Activated T-helper 1 cell treated with anti-CD3 and anti-CD28 coated beads, Interleukin-12 subunit alpha, Interleukin-12 subunit beta, Interleukin-2, Interleukin-4 antibody, amounts not matched to agents 30 ng/mL and 10 ng/mL and 1 ng/mL, durations not matched to agents 14 hours and 24 hours and 36 hours (primary cell): Measurements from ENCODE around the gene JAK1. TPM values are rescaled to one million over a fixed set of nuclear protein-coding genes. Genes with fewer than 3 reads are reported as not detected.
"Not testable (repeated sequence)": the region's sequence is repeated elsewhere in the genome, so short reads cannot be mapped to it uniquely, and the experiment has no call there.

Source experiments
- DNase-seq: peaks from one replicate; pipeline ENCODE4 v3.0.0; 2021; ENCODE audit warnings: low spot score
- H3K27ac Mint-ChIP-seq: one replicate; pipeline ENCODE4 v1.8.0; 2021; ENCODE audit warnings: mild to moderate bottlenecking, mixed read lengths
- H3K27me3 Mint-ChIP-seq: one replicate; pipeline ENCODE4 v1.8.0; 2022; ENCODE audit warnings: mild to moderate bottlenecking, moderate library complexity, mixed read lengths; ENCODE audit not compliant: insufficient read depth
- H3K36me3 Mint-ChIP-seq: one replicate; pipeline ENCODE4 v1.8.0; 2021; ENCODE audit warnings: low read depth, mixed read lengths
- H3K4me1 Mint-ChIP-seq: one replicate; pipeline ENCODE4 v1.8.0; 2021; ENCODE audit warnings: low read depth, mixed read lengths
- H3K4me3 Mint-ChIP-seq: one replicate; pipeline ENCODE4 v1.8.0; 2021; ENCODE audit warnings: mild to moderate bottlenecking, moderate library complexity, mixed read lengths
- H3K9me3 Mint-ChIP-seq: one replicate; pipeline ENCODE4 v1.8.0; 2021; ENCODE audit warnings: mixed read lengths
- intact Hi-C: fragments of 100-400 bp; cut with micrococcal nuclease; formaldehyde crosslinking; loops from one replicate; pipeline ENCODE4 v1.15.1; 2024
- total RNA-seq: library from RNA; stranded (reverse); gene quantifications from 2 replicates; pipeline ENCODE4 v1.2.3, GENCODE V29; 2022

Gene JAK1
- total RNA-seq: 102 TPM in 2 replicates

DNA sequence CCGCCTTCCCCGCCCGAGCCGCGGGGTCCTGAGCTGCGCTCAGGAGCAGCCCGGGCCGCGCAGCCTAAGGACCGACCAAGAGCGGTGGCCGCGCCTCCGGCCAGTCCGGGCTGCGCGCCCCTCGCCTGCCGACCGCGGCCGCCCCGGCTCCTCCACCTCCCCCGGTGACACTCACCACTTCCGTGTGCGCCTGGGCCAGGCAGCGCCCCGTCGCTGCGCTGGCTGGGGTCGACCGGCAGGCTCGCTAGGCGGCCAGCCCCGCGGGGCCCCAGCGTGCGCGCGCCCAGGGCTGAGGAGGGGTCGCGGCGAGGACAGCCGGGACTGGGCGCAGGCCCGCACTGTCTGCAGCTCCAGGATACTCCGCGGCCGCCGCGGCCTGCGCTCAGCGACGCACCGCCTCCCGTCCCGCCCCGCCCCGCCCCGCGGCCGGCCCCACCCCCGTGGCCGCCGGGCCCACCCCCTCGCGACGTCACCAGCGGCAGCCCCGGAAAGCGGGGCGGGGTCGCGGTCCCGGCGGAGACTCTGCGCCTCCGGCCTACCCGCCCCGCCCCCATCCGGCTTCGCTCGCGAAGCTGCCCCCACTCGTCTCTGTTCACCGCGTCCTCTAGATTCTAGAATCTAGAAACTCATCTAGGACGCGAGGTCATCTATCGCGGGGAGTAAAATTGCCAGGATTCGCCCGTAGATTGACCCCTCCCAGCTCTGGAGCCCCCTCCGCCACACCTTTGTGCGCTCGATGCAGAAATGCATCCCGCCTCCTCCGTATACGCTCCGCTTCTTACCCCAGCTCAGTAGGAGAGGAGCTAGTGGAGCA lies at the start of gene JAK1:
TSS of gene JAK1 (minus strand) at position 392 of the 814 bp plus-strand sequence. CDS start 80,285 bp downstream, outside the sequence.
- H3K9me3 Mint-ChIP-seq: no peaks in the 10 kb centered on the region
- peak within 1 kb of the TSS; percentile 88 for H3K27ac Mint-ChIP-seq
- H3K4me1 Mint-ChIP-seq: peaks cover 55% of the 10 kb centered on the region
- H3K4me3 Mint-ChIP-seq: peak within 1 kb of the TSS; percentile 93
- peaks cover 11% of the 10 kb centered on the region for H3K36me3 Mint-ChIP-seq
- intact Hi-C loops: loop anchor here (1.0 to 10.0 kb wide), 14 partner anchors 10 to 1443 kb away; partner anchors contain the start of genes AK4, EFCAB7, ITGB3BP and LEPR
- DNase-seq: peak; percentile 81
- peaks cover 2% of the 10 kb centered on the region for H3K27me3 Mint-ChIP-seq

DNA sequence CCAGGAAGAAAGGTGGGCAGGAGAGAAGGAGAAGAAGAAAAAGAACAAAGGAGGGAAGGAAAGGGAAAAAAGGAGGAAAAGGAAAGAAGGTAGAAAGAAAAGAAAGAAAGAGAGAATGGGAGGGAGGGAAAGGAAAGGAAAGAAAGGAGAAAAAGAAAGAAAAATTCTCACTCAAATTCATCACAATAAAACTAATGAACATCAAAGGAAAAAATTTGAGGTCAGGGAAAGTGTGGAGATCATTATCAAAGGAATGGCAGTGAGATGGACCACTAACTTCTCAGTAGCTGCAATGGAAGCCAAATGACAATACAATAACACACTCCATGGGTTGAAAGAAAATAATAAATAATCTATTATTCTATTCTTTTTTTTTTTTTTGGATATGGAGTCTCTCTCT lies 48.0 kb upstream of the JAK1 start:
- peaks cover 7% of the 10 kb centered on the region for H3K36me3 Mint-ChIP-seq
- H3K27ac Mint-ChIP-seq: no peak overlapping the region
- H3K4me3 Mint-ChIP-seq: no peak overlapping the region
- H3K27me3 Mint-ChIP-seq: no peaks in the 10 kb centered on the region
- peaks cover 25% of the 10 kb centered on the region for H3K4me1 Mint-ChIP-seq
- intact Hi-C loops: no loop called here
- H3K9me3 Mint-ChIP-seq: peaks cover 10% of the 10 kb centered on the region
- no peak for DNase-seq

DNA sequence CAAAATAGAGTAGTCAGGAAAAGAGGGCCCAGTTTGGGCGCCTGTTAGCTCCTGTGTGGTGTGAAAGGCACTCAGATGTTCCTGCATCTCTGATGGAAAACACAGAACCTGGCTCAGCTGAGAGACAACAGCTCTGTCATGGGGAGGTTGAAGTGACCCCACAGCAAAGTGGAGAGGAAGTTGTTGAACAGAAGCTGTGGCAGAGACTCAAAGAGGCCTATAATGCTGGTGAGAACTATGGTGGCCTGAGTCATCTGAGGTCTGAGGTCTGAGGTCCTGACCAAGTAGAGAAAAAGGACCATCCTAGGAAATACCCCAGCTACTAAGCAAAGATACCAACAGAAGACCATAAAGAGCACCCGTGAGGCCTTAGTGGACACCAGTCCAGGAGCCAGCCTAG lies 45.6 kb upstream of the JAK1 start:
- intact Hi-C loops: no loop called here
- H3K4me3 Mint-ChIP-seq: no peak overlapping the region
- H3K36me3 Mint-ChIP-seq: peaks cover 8% of the 10 kb centered on the region

DNA sequence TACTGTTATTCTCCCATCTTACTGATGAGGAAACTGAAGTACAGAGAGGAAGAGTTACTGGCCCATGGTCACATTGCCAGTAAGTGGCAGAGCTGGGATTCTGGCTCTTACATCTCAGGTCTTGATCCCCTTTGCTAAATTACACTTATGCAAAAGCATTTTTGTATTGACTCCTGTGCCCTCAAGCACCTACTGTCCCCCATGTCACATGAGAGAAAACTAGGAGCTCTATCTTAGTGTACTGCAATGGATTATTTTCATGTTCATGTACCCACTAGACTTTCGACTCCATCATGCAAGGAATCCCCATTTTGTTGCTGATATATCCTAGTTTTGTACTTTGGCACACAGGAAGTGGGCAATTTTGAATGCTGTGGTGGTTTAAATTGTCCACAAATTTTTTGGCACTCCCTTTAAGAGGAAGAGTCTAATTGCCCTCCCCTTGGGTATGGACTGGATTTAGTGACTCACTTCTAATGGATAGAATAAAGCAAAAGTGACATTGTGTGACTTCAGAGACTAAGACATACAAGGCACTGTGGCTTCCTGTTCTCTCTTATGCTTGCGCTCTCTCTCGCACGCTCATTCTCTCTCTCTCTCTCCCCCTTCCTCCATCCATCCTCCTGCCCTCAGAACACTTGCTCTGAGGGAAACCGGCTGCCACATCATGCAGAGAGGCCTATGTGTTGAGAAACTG lies 43.5 kb upstream of the JAK1 start:
- Mint-ChIP-seq H3K27me3 (peaks cover 8% of the 10 kb centered on the region), H3K36me3 (peaks cover 8% of the 10 kb centered on the region), H3K4me1 (peaks cover 36% of the 10 kb centered on the region), H3K9me3 (peaks cover 10% of the 10 kb centered on the region), H3K4me3 (peak overlapping the region; percentile 6), H3K27ac (peak overlapping the region; percentile 41)
- no peak for DNase-seq
- intact Hi-C loops: no loop called here

More for the DNA sequence above, 45.6 kb upstream of the JAK1 start:
- DNase-seq: no peak
- peaks cover 36% of the 10 kb centered on the region for H3K4me1 Mint-ChIP-seq
- H3K9me3 Mint-ChIP-seq: peaks cover 10% of the 10 kb centered on the region
- H3K27me3 Mint-ChIP-seq: no peaks in the 10 kb centered on the region
- no peak overlapping the region for H3K27ac Mint-ChIP-seq

DNA sequence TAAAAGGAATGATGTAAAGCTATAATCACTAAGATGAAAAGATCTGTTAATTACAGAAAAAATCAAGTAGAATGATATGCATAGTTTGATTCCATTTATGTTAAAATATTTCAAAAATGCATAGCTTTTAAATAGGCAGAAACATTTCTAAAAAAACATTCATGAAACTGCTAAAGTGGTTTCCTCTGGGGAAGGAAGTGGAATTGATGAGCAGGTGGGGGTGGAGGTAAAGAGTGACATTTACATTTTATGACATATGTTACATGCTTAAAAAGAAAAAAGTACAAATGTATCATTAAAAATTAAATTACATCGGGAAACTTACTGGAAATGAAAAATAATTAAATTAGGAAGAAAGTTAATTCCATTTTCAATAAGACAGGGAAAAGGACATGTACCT lies 42.8 kb upstream of the JAK1 start:
- no peak for DNase-seq
- Mint-ChIP-seq H3K36me3 (peaks cover 8% of the 10 kb centered on the region), H3K4me1 (peaks cover 34% of the 10 kb centered on the region), H3K27ac (peak overlapping the region; percentile 3), H3K9me3 (peaks cover 10% of the 10 kb centered on the region), H3K27me3 (peaks cover 15% of the 10 kb centered on the region), H3K4me3 (no peak overlapping the region)
- intact Hi-C loops: no loop called here

DNA sequence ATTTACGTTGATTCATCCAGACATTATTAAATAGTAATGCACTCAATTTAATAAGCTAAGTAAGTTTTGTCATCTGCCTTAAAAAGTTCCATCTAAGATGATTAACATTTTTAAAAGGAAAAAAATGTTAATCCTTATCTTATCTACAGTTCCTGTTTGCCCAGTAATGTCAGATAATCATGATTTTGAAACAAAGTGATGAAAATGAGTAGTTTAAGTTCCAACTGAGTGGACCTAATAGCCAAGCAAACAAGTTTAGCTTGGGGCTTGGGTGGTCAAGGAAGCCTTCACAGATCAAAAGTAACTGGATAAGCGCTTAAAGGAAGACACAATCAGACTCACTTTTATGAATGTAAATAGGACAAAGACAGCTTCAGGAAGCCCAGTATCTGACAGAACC lies 40.5 kb upstream of the JAK1 start:
- Mint-ChIP-seq H3K9me3 (peaks cover 10% of the 10 kb centered on the region), H3K27me3 (peaks cover 23% of the 10 kb centered on the region), H3K36me3 (peaks cover 6% of the 10 kb centered on the region), H3K27ac (no peak overlapping the region), H3K4me1 (peaks cover 41% of the 10 kb centered on the region), H3K4me3 (no peak overlapping the region)
- DNase-seq: no peak
- intact Hi-C loops: no loop called here

DNA sequence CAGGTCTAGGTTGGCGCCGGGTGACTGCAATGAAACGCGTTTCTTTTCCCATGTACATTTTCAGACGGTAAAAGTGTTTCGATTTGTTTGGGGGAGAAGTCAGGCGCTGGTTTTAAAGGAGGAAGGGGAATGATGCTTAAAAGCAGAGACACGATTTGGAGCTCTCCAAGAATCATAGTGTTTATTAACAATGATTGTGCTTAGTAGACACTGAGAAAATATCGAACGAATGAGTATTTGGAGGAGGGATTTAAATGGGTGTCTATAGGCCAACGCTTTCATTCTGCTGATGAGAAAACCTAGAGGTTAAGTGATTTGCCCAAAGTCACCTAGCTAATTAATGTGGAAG lies 36.9 kb upstream of the JAK1 start:
- Mint-ChIP-seq H3K4me1 (peaks cover 25% of the 10 kb centered on the region), H3K27me3 (peaks cover 23% of the 10 kb centered on the region), H3K27ac (no peak overlapping the region), H3K9me3 (peaks cover 11% of the 10 kb centered on the region), H3K4me3 (peak overlapping the region; percentile 74), H3K36me3 (peaks cover 3% of the 10 kb centered on the region)
- DNase-seq: no peak
- intact Hi-C loops: loop anchor here (1.0 to 5.0 kb wide), 4 partner anchors 66 to 146 kb away; partner anchors contain the start of gene AK4

DNA sequence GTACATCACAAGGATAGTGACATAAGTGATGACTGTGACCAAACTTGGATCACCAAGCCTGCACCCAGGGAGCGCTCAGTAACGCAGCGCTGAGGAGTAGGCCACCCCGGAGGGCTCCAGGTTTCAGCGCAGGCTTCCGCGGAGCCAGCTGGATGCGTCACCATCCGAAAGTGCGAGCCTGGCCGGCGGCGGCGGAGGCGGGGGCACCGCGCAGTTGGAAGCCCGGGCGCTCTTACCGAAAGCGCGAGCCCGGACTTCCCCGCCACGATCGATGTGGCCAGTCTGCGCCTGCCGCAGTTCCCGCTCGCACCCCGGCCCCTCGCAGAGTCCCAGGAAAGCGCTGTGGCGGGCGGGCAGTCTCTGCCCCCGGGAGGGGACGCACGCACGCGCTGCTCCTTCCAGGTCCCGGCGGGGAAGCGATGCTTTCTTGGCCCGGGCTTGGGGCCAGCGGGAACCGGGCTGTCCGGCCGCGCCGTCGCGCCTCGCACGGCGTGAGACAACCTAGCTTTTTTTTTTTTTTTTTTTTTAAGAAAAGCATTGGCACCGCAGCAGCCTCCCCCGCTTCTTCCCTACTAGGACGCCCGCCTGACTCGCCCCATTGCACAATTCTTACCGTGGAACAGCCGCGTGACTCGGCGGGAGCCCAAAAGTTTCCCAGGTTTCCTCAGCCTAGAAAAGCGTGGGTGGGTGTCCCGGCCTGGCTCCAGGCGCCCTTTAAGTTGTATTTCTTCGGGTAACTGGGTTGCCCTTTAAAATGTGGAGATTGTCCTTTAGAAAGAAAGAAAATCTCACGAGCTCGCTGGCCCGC lies 36.4 kb upstream of the JAK1 start:
- intact Hi-C loops: loop anchor here (1.0 to 5.0 kb wide), 5 partner anchors 36 to 146 kb away; partner anchors contain the start of genes AK4 and JAK1
- peaks cover 3% of the 10 kb centered on the region for H3K36me3 Mint-ChIP-seq
- peak overlapping the region; percentile 74 for H3K4me3 Mint-ChIP-seq
- DNase-seq: peak; percentile 58
- H3K27ac Mint-ChIP-seq: peak overlapping the region; percentile 25
- H3K27me3 Mint-ChIP-seq: peaks cover 23% of the 10 kb centered on the region
- peaks cover 25% of the 10 kb centered on the region for H3K4me1 Mint-ChIP-seq
- H3K9me3 Mint-ChIP-seq: peaks cover 11% of the 10 kb centered on the region

DNA sequence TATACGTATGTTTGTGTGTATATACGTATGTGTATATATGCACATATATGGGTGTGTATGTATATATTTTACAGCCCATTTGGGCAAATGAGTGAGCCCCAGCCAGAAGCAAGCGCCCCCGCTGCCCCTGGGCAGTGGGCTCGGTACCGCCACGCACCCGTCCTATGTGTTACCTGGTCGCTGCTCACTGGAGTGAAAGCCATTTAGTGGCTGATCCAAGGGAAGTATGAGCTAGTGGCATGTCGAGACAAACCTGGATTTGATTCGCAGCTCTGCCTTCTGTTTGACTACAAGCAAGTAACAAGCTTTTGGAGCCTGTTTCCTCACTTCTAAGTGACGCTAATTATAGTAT lies 35.8 kb upstream of the JAK1 start:
- intact Hi-C loops: loop anchor here (1.0 to 5.0 kb wide), 4 partner anchors 36 to 147 kb away; partner anchors contain the start of genes AK4 and JAK1

DNA sequence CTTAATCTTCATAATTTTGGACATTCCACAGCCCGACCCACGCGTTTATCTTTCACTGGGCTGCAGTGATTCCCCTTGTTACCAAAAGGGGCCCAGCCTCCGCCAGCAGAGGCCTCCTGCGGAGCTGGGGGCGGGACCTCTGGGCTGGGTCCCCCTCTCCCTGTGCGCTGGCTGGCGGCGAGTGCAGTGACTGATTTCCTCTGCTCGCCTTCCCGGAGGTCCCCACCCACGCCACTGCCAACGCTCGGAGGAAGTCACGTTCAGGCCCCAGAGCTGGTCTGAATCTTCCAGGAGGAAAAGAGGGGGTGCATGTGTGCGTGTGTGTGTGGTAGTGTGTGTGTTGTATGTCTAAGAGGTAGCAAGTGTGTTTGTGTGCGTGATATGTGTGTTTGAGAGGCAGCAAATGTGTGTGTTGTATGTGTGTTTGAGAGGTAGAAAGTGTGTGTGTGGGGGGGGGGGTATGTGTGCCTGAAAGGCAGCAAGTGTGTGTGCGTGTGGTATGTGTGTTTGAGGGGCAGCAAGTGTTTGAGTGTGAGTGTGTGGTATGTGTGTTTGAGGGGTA lies 35.0 kb upstream of the JAK1 start:
- Mint-ChIP-seq H3K9me3 (peaks cover 11% of the 10 kb centered on the region), H3K4me3 (peak overlapping the region; percentile 59), H3K27me3 (peaks cover 23% of the 10 kb centered on the region), H3K36me3 (peaks cover 3% of the 10 kb centered on the region), H3K27ac (peak overlapping the region; percentile 2), H3K4me1 (peaks cover 25% of the 10 kb centered on the region)
- intact Hi-C loops: loop anchor here (5.0 kb wide), 1 partner anchor 109 kb away; no protein-coding TSS in a partner anchor
- DNase-seq: peak; percentile 45

More for the DNA sequence above, 35.8 kb upstream of the JAK1 start:
- Mint-ChIP-seq H3K9me3 (peaks cover 11% of the 10 kb centered on the region), H3K36me3 (peaks cover 3% of the 10 kb centered on the region), H3K27ac (peak overlapping the region; percentile 25), H3K27me3 (peaks cover 23% of the 10 kb centered on the region), H3K4me3 (peak overlapping the region; percentile 59), H3K4me1 (peaks cover 25% of the 10 kb centered on the region)
- DNase-seq: no peak

DNA sequence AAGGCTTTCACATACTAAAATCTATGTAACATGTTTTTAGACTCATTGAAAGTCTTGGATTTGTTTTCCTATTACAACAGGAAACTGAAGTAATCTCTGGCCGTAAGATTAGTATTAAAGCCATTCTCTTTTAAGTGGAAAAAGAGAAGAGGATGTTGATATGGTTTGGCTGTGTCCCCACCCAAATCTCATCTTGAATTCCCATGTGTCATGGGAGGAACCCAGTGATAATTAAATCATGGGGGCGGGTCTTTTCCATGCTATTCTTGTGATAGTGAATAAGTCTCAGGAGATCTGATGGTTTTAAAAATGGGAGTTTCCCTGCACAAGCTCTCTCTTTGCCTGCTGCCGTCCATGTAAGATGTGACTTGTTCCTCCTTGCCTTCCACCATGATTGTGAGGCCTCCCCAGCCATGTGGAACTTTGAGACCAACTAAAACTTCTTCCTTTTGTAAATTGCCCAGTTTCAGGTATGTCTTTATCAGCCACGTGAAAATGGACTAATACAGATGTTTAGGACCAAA lies 32.1 kb upstream of the JAK1 start:
- not testable (repeated sequence) for DNase-seq, H3K27ac Mint-ChIP-seq, H3K27me3 Mint-ChIP-seq, H3K36me3 Mint-ChIP-seq, H3K4me3 Mint-ChIP-seq
- H3K4me1 Mint-ChIP-seq: peaks cover 21% of the 10 kb centered on the region
- intact Hi-C loops: loop anchor here (2.0 kb wide), 1 partner anchor 14 kb away; no protein-coding TSS in a partner anchor
- H3K9me3 Mint-ChIP-seq: peaks cover 11% of the 10 kb centered on the region
